GM18909 (cell line): ENCODE measurements around the gene DUSP10.

Experiments
- ATAC-seq: cut with Tn5 transposase; IDR thresholded peaks from one replicate; pipeline ENCODE4 v1.9.1; 2021; ENCODE audit warnings: mild to moderate bottlenecking; ENCODE audit not compliant: unreplicated experiment, poor library complexity

Gene DUSP10

DNA sequence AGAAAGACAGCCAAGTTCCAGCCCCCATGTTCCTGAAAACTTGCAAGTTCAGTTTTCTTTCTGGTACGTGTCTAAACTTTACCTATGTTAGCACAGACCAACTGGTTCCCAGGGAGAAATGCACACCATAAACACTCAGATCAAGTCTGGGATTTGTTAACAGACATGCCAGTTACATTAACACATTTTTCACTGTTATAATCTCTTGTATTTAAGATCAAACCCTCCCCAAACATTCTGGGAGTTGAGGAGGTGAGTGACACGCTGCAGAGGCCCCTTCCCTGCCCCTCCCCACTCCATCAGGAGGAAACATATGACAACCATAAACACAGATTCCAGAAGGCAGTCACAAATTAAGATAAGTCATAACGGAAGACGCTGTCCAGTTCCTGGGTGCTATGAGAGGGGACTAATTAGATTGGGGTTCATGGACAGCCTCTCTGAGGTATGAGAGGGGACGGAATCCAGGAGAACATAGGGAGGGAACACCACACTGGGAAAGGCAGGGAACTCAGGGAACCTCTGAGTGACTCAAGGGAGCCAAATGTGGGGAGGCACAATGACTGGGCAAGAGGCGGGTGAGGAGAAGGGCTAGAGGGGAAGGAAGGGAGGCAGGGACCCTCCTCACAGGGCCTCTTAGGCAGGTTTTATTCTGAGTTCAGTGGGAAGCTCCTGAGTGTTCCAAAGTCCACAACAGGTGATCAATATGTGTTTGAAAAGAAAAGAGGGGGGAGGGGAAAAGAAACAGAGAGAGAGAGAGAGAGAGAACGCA, 25.0 kb downstream of the DUSP10 start:
- no peak for ATAC-seq

DNA sequence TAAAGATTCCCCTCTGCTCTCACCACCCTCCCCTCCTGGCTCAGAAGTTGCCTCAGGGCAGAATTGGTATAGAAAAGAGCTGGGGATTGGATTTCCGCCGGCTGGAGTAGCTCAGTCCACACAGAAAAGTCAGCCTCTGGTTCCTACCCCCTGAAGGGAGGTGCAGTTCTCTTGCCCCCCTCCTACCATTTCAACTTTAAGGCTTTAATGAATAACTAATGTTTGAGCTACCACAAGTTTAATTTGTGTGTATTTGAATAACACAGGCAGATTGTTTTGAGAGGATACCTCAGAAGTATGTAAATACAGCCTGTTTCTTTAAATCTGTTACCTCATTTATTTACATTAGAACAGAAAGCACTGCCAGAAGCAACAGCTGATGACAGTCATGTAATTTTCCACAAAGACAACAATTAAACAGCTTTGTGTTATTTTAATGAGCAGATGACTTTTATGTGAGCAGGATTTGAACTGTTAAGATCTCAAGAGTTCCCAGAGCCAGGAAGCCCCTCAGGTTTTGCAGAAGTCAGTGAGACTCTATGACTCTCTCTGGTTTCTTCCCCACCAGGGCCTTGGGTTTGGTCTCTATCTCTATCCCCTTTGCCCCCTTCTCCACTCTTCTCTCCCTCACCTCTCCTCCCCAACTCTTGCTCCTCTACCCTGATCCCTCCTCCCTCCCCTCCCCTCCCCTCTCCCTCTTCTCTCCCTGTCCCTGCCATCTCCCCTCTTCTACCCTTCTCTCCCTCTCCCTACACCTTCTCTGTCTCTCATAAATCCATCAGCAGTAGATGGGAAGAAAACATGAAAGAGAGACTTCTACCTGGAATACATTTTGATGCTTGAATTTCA, 26.3 kb downstream of the DUSP10 start:
- no peak for ATAC-seq

DNA sequence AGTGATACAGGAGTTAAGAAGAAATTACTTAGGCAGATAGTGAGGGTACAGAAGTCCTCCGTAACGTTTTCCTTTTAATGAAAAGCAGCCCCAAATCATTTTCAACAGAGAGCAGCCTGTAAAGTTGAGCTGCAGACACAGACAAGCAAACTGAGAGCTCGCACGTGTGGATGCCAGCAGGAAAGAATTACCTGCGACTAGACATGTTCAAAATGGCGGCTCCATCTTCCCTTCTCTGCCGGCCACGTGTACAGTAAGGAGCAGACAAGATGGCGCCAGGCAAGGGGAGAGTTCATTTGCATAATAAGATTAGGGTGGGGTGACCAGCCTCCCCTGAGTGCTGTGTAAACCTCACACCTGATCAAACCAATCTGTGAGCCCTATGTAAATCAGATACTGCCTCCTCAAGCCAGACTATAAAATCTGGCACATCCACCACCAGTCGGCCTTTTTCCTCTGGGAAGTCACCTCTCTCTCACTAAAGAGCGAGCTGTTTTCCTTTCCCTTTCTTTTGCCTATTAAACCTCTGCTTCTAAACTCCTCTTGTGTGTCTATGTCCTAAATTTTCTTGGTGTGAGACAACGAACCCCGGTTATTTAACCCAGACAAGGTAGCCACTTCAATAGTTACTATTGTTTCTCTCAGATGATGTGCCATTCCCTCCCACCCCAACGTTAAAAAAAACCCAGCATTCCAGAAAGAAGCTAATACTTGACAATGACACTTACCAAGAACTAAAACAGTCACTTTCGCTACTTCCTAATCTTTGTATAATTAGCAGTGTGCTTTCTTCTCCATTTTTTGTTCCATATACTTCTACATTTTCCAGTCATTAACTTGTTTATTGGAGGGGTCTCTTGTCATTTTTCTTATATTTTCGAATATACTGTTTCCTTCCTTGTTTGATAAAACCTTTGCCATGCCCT, 27.4 kb downstream of the DUSP10 start:
- no peak for ATAC-seq

DNA sequence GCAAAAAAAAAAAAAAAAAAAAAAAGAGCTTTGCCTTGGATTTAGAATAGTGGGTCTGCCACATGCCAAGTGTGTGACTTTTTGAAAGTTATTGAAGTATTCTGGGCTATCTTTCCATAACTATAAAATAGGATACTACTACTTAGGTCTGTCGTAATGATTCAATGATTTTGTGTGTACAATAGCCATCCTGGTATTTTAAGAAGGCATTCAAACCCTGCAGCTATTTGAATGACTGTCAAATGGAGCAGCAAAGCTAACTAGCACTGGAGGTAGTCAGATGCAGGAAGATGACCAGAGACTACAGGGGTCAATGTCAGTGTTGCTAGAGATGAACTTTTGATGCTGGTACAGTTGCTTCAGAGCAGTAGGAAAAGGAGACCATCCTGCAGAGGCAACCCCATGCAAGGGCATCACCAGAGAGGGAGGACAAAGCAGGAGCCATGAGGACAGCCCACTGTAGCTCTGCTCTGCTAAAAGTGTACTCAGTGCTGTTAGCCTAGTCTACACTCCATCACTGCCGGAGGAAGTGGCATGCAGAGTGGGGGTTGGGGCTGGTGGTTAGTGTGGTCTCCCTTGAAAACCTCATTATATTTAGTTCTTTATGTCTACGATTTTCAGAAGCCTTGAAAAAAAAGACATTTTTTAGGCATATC, 29.0 kb downstream of the DUSP10 start:
- peak; percentile 69 for ATAC-seq

DNA sequence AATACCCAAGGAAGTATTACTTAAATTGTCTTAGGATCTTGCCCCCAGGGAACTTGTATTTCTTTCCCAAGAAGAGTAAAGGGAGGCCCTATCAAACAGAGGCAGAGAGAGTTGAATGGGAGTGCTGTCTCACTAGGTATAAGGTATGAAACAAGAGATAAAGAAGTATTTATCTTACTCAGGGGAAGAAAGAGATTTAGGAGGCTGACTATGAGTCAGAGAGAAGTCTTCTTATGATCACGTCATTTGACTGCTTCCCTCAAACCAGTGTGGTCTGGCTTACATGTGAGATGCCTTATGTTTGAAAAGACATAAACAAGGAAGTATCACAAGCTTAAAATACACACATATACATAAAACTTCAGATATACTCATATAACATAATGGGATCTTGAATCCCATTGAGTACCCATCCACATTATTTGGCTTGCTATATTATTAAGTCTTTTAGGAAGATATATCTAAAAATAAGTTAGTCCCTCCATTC, 29.6 kb downstream of the DUSP10 start:
- peak; percentile 50 for ATAC-seq

DNA sequence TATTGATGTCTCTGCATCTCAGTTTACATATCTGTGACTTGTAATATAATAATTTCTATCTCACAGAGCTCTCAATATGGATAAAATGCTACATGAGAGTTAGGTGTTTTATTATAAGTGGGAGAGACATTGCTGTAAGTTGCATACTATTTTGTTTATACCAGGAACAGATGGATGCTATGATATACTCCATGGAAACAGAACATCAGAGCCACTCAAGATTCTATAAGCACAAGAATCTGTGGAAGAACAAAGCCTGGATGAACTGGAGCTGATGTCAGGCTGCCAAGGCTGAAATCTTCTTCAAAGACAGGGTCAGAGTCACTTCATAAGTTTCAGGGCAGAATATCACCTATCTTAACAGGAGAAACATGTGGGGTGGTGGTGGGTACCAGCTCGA, 30.2 kb downstream of the DUSP10 start:
- no peak for ATAC-seq

DNA sequence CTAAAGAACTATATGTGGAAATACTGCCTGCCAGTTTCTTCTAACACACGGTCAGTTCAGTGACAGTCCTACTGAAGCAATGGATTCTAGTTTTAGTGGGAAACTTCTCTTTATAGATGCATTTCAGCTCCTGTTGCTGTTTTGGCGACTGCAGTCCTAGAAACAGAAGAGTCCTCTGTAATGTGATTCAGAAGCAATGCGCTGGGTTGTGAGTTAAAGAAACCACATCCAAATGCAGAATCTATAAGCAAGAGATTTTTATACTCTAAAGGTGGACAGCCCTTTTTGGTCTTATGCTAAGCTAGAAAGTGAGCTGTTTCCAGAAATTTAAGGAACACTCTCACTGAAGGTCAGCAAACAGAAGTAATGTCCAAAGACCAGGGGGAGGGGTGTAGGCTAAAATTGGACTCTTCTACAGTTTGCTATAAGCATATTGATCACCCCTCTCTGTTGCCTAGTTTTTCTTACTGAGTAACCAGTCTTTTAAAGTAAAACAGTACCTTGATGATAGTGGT, 30.8 kb downstream of the DUSP10 start:
- no peak for ATAC-seq

DNA sequence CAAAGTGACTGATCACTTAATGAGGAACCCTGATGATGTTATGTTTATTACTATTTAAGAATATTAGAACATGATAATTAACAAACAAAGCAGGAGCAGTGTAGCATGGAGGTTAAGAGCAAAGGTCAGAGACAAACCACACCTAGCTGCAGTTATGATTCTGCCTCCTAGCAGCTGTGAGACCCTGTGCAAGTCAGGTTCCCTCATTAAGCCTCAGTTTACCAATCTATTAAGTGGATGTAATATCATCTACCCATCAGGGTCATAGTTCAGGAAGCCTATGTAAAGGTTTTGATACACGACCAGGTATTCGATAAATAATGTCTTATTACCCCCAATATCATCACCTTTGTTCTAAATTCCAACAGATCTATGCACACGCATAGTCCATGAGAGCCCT, 32.0 kb downstream of the DUSP10 start:
- ATAC-seq: no peak

DNA sequence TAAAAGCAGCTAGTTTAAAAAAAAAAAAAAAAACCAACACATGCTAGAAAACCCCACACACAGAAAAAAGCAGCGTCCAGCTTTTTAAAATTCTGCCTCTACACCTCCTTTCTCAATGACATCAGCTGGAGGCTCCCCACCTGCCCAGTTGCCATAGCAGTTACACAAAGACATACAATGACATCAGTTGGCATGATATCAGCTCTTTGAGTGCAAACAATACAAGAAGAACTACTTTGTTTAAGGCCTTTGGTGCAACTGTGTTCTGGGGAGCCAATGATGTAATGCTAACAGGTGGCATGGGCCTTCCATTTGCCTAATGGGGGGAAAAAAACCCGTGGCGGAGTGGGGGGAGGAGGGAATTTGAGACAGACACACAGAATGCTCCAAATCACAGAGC, 32.9 kb downstream of the DUSP10 start:
- peak; percentile 38 for ATAC-seq

DNA sequence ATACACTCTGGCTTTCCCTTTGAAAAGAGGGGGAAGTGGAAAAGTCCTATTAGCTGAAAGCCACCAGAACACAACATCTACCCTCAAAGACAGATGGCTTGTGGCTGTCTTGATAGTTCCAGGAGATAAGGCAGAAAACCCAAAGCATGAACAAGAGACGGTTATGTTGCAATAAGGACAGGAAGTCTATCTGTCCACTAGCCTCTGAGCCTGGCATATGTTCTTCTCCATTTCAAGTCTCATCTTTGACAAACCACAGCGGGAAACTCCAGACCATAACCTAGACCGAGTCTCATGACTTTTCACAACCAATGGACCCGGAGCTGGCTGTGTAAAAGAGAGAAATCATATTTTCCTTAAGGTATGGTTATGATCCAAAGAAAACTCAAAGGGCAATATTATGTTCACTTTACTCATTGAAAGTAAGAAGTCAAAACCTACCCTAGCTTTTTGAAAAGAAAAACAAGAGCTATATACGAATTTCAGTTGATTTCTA, 33.8 kb downstream of the DUSP10 start:
- peak; percentile 71 for ATAC-seq

DNA sequence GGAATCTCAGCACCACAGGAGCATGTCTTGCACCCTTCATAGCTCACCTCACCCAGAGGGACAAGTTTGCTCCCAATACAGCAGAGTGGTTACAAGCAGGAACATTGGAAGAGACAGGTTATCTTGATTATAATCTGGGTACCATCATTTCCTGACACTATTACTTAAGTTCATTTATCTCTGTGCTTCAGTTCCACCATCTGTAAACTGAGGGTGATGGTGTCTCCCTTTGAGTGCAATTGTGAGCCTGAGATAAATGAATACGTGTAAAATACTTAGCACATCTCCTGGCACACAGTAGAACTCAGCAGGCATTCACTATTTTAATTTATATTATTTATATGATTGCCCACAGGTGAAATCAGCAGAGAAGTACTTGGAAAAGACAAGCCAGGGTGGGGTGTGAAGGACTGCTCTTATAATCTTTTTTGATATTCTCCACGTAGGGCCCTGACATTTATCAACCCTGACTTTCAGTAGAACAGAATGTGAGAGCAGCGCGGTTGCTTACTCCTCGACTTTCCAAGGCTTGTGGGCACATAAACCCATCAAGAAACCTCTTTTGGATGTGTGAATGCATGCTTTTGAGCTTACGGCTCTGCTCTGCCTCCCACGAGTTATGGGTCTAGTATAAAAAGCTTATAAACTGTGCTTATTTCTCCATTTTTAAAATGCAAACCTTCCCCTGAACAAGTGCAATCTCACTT, 34.9 kb downstream of the DUSP10 start:
- no peak for ATAC-seq

DNA sequence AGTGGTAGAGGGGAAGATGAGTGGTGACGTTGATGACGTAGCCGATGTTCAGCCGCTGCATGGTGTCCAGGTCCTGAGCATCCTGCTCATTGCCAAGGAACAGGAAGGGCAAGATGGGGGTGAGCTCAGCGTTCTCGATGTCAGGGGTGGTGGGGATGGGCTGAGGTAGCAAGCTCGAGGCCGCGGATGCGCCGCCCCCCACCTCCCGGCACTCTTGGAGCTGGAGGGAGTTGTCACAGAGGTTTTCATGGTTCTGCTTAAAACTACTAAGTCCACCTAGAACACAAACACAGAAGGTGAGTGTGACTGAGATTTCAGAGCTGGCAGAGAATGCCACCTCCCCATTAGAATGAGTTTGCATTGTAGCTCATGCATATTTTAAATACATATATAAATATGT, 35.7 kb downstream of the DUSP10 start:
- ATAC-seq: no peak

DNA sequence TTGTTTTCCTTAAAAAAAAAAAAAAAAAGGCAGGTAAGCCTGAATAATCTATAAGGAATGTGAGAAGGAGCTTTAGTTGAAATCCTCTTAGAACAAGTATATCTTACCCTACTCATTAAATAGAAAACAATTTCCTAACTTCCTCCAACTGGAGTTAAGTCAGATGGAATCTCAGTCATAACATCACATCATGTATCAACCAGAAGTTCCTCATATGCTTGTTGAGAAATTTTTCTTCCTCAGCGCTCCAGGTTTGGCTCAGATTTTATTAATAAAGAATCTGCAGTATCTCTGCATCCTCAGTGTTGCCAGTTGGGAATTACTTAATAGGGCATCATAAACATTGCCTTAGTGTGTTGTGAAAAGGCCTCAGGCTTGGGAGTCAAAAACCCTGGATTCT, 37.6 kb downstream of the DUSP10 start:
- ATAC-seq: no peak

DNA sequence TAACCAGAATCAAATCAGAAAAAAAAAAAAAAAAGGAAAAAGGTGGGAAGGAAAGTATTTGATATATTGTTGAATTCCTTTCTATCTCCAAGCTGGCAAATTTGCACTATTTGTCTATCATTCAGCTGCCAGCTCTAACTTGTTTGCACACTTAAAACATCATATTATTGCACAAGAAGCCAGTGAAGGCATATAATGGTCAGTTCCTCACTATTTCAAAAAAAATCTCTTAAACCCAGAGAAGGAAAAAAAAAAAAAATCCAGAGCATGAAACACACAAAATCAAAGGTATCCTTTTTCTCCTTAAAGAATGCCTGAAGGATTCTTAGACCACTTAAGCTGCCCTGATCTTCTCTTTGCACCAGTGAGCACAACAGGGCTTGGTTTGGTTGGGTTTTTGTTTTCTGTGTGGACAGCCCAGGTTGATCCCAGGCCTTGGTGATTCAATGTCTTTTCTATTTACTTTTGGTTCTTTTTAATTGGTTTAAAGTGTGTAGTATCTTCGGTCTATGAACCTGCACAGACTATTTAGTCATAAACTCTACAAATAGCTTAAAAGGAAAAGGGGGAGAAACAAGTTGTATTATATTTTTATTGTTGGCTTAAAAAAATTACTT, 40.2 kb downstream of the DUSP10 start:
- ATAC-seq: no peak

DNA sequence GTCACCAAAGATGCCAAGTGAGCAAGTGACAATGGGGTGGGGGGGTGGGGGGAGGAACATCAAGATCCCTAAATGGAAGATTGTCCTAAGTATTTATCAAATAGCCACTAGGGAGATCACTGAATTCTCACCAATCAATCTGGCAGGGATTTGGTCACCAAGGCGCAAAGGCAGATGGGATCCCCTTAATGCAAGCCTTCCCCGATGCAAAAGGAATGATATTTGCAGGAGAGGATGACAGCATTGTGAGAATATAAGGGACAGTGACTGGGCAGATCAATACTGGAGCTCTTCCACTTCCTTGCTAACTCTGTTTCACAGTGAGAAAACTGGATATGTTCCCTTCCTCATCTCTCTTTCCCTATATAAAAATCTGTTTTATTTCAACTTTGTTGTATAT, 40.9 kb downstream of the DUSP10 start:
- no peak for ATAC-seq

DNA sequence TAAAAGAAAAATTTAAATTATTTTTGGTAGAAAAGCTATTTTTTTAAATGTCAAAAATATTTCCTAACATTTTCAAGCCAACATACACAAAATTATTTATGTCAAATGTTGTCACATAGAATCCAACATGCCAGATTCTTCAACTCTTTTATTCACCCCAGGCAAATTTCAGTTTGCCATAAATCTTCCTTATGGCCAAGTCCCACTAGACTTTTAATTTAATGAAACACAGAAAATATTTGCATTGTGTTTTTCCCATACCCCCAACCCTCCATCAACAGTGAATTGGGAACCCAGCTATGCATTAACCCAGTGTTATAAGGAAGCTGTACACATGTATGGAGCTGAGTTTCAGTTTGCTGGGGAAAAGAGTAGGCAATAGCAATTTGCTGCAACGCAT, 41.4 kb downstream of the DUSP10 start:
- no peak for ATAC-seq

DNA sequence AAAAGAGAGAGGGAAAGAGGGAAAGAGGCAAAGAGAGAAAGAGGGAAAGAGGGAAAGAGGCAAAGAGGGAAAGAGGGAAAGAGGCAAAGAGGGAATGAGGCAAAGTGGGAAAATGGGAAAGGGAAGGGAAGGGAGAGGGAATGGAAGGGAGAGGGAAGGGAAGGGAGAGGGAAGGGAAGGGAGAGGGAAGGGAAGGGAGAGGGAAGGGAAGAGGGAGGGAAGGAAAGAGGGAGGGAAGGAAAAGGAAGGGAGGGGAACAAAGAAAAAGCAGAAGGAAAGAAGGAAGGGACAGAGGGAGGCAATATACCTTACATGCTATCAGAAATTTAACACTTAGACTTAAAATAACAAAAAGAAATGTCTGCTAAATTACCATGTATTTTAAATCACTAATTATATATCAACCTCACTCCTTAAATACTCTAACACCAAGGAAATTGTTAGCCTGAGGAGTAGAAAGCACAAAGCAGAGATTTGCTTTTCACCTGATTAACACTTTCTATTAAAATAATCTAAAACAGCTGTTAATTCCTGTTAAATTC, 41.8 kb downstream of the DUSP10 start:
- no peak for ATAC-seq

DNA sequence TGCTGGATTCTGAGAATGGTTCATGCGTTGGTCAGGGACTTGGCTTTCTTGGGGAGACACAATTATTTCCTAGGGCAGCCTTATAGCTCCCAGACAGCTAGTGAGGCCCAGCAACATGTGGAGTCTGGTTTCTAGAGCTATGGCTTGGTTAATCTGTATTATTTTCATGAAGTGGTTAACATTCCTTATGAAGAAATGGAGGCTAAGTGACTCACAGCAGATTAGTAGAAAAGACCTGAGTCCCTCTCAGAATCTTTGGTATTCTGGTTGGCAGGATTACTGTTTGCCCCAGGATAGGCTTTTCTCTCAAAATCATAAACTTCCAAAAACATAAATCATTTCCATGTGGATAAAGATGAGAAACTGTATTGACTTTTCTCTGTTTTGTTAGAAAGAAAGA, 42.3 kb downstream of the DUSP10 start:
- ATAC-seq: no peak
